HG03469 (cell line): ENCODE measurements around the gene ETFA.

Source experiments
- ATAC-seq: cut with Tn5 transposase; IDR thresholded peaks from one replicate; pipeline ENCODE4 v1.9.1; 2021; ENCODE audit warnings: mild to moderate bottlenecking, moderate library complexity, moderate number of reproducible peaks; ENCODE audit not compliant: unreplicated experiment

Gene ETFA

DNA sequence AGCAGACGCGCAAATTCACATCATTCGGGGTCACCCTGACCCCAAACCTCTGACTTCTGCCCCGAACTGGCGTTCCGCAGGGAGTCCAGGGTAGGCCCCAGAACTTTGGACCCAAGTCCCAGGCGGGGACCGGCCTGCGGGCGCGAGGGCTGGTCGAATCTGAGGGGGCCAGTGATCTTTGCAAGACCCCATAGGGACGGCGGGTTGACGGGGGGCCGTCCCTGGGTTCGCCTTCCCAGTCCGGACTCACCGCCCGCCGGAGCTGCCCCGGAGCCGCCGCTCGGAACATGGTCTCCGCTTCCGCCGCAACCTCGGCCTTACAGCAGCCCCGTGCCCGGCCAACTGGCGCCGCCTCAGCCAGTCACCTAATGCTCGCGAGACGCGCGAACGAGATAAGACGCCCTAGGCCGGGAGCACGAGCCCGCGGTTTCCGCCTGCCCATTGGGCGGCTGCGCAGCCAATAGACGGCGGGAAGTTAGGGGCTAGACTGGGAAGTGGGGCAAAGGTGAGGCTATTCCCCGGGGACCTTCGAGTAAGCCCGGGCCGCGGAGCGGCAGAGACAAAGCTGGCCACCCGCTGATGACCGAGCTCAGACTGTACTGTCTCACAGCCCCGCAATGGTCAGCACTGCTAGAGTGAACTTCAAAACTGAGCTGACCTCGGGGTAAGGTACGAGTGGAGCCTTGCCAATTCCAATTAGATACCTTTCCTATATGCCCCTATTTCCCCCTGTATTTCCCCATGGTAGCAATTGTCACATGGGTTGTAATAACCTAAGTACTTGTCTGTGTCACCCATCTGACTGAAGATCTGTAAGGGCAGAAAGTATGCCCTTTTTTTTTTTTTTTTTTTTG, at the start of gene ETFA:
TSS of gene ETFA (minus strand) at position 370 of the 854 bp plus-strand sequence. CDS start at position 289, 81 bp downstream.
- ATAC-seq: peak; percentile 93

DNA sequence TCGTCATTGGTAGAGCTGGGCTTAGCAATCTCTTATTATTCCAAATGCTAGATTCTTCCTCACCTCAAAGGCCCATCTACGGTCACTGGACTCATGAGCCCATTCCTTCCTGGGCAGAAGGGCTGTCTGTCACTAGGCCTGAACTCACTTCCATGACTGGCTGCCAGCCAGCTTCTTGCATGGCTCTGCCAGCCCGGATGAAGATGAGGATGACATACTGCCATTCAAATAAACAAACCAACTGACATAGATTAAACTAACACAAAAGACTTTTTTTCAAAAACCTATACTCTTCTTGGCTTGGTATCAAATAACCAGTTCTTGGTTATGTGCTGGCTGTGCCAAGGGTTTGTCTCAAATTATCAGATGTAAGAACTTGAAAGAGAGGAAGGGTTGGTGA, 49.1 kb upstream of the ETFA start:
- ATAC-seq: no peak

DNA sequence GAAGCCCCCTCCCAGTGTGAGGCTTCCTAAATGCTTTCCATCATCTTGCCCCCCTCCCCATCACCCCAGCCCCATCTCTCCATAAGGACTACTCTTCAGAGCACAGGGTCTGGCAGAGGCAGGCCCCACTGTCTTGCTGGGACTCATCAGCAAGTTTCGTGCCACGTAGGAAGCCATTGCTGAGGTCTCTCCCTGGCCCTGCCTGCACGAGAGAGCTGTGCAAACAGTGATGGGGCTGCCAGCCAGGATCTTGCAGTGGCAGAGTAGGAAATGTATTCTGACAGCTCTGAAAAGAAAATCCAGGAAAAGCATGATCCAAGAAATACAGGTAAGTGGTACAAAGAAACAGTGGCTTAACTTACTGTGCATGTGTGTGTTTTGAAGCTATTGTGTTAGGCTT, 47.9 kb upstream of the ETFA start:
- ATAC-seq: no peak

DNA sequence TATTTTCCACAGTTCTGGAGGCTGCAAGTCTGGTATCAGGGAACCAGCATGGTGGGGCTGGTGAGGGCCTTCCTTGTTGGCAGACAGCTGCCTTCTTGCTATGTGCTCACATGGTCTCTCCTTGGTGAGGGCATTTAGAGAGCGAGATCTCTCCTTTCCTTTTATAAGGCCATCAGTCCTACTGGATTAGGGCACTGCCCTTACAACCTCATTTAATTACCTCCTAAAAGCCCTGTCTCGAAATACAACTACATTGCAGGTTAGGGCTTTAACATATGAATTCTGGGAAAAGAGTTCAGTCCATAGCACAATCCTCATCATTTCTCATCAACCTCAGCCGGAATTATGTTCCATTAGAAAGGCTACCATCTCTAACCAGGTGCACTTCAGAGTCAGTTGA, 47.2 kb upstream of the ETFA start:
- no peak for ATAC-seq

GRCh38 chr15:76354823-76355440, 43.7 kb upstream of the ETFA start:
- no peak for ATAC-seq

- ATAC-seq: no peak
Observed at GRCh38 chr15:76353903-76354302, 42.6 kb upstream of the ETFA start.

DNA sequence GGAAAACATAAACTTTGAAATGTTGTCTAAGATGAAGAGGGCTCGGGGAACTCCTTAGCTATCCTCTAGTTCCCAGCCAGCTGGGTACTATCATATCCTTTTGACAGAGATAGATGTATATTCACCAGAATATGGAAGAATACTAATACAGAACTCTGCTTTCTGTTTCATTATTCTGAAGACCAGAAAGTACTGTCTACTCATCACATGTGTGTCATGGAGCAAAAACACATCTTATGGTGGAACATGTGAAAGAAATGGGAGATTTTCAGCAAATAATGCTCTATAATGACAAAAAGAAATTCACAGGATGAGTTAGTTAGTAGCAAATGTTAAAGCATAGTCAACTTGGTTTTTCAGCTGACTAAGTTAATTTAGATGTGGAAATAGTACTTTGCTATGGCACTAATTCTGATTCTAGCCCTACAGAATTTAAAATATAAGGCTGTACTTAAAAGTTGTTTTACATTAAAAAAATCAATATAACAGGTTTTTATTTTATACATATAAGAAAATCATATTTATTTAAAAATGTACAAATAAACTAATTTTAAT, 41.8 kb upstream of the ETFA start:
- no peak for ATAC-seq

- no peak for ATAC-seq
Observed at GRCh38 chr15:76349301-76350070, 38.2 kb upstream of the ETFA start.

DNA sequence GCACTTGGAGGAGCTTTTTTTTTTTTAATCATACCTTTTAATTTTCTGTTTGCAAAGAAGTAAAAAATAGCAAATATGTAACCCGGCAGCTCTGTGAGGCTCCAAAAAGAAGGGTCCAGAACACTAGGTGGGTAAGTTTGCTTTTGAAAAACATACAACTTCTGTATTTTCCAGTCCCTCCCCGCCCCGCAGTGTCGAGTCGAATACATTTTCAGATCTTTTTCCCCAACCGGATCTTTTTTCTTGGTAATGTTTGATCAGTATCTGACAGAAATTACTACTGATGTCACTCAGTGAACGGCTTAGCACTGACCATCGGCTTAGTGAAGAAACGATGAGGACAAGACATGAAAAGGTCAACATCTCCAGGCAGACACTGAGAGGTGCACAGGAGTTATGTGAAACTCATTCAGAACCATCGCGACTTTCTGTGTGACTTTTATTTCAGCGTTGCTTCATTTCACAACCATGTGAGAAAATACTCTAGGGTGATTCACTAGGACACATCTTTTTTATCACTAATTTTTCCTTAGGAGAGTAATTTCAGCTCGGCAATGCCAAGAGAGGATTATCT, 36.3 kb upstream of the ETFA start:
- ATAC-seq: no peak

- ATAC-seq: no peak
Observed at GRCh38 chr15:76346669-76347481, 35.6 kb upstream of the ETFA start.

DNA sequence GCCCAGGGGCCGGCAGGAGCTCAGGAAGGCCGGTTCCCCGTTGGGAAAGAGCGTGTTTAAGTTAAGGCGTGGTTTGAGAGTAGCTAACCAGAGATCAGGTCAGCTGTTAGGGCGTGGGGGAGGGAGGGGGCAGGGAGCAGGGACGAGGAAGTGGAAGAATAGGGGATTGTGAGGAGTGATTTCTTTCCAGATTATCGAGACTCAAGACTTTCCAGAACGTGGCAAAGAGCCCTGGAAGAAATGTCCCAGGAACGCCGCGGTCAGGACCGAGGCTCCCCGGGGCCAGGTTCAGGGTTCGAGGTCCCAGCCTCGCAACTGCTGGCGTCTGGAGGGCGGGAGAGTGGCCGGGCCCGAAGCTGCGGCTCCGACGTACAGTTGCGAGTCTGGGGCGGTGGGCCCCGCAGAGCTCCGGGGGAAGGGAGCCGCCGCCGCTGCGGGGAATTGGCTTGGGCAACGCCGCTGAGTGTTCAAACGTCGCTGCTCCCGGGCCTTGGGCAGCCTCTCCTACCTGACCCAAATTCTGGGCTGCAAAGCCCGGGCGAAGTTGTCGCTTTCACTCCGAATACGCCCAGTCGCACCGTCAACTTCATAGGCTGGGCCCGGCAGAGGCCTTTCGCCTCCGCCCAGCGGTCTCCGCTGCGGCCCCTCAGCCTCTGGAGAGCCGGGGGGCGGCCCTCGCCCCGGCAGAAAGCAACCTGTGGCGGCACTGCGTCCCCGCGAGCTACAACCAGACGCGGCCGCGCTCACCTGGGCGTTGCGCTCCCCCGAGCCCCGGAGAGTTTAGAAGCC, 34.8 kb upstream of the ETFA start:
- no peak for ATAC-seq

- ATAC-seq: no peak
Observed at GRCh38 chr15:76345583-76345879, 34.3 kb upstream of the ETFA start.

DNA sequence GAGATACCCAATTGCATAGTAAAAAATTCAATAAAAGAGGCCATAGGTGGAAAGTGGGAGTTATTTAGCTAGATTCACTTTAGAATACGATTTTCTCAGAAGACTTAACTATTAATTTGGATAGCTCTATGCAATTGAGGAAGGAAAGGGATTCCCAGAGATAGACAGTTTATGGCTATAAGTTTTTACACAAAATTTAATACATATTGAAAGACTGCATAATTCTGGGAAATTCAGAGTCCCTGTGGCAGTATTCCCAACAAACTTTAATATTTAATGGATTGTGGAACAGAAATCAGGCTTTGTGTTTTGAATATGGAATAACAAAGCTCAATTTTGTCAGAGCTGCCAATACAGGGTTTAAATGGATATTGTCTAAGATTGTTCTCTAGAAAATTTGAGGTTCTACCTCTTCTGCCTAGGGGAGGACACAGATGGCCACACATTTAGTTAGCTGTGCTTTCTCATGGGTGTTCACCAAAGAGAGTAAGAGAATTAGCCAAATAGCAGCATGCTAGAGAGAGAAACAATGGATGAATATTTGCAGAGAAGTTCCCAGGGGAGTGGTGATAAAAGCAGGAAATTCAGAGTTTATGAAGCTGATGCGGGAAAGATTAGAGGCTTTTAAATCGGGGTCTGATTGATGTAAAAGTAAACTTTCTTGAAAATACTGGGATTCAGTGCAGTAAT, 33.8 kb upstream of the ETFA start:
- no peak for ATAC-seq

DNA sequence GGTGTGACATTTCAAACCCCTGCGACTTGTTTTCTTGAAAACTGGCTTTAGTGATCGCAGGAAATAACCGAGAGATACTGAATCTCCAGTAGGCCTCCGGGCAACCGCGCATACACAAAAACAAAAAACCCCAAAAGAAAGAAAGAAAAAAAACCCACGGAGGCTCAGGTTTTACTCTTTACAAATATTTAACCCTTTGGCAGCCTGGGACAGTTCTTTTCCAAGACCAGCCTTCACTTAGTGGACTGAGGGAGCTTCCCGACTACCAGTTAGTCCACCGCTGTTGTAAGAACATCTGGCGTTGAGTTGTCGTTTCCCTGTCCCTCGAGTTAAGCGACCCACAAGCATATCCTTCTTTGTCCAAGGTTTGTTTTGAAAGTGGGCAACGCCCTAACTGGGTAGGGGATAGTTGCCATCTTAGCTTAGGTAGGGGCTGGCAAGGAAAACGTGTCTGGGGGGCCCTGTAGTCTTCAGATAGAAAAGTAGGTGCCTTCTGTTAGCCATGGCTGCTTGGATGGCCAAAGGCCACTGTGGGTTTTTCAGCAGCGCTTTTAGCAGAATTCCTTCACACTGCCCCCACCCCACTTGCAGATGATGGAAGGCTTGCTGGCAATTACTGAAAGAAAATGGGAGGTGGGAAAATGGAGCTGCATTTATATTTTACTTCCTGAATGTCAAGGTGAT, 32.2 kb upstream of the ETFA start:
- no peak for ATAC-seq

DNA sequence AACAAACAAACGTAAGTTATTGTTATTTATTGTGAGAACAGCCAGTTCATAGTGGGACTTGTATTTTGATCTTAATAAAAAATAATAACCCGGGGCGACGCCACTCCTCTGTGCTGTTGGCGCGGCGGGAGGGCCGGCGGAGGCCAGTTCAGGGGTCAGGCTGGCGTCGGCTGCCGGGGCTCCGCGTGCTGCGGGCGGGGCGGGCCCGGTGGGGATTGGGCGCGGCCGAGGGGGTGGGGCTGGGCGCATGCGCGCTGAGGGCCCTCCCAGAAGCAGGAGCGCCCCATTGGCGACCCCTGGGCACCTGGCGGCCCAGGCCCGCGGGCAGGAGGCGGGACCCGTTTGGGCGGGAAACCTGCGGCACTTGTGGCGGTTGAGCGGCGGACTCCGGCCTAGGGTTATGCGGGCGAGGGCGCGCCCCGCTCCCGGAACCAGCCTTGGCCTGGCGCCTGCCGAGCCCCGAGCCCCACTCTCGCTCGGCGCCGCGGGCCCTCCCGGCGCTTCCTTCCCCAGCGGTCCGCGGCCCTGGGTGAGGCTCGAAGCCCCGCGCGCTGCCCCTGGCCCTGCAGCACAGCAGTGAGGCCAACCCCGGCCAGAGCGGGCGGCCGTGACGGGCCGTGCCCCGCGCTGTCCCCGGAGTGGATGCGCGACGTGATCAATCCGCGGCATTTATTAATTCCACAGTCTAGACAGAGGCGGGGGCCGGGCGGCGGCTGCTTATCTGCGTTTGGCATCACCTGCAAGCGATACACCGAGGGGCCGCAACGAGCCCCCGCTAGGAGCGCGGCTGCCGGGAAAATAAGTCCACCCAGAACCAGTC, 31.3 kb upstream of the ETFA start:
- no peak for ATAC-seq

DNA sequence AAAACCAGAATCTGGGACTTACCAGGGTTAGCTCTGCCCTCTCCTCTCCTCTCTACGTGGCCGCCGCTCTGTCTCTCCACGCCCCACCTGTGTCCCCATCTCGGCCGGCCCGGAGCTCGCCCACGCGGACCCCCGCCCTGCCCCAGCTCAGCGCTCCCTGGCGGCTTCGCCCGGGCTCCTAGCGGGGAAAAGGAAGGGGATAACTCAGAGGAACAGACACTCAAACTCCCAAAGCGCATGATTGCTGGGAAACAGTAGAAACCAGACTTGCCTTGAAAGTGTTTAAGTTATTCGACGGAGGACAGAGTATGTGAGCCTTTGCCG, 30.8 kb upstream of the ETFA start:
- no peak for ATAC-seq

DNA sequence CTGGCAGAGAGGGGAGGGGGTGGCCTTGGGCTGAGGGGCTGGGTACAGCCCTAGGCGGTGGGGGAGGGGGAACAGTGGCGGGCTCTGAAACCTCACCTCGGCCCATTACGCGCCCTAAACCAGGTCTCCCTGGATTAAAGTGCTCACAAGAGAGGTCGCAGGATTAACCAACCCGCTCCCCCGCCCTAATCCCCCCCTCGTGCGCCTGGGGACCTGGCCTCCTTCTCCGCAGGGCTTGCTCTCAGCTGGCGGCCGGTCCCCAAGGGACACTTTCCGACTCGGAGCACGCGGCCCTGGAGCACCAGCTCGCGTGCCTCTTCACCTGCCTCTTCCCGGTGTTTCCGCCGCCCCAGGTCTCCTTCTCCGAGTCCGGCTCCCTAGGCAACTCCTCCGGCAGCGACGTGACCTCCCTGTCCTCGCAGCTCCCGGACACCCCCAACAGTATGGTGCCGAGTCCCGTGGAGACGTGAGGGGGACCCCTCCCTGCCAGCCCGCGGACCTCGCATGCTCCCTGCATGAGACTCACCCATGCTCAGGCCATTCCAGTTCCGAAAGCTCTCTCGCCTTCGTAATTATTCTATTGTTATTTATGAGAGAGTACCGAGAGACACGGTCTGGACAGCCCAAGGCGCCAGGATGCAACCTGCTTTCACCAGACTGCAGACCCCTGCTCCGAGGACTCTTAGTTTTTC, 30.2 kb upstream of the ETFA start:
- ATAC-seq: no peak
